IPS DF 6.9 (cell line): ENCODE data around the gene CCNB2.
"Not testable (repeated sequence)": the region's sequence is repeated elsewhere in the genome, so short reads cannot be mapped to it uniquely, and the experiment has no call there.

Experiments
- DNase-seq: peaks from one replicate; pipeline ENCODE4 v3.0.0-alpha.2; 2013; ENCODE audit warnings: low read depth, low spot score
- H3K27ac ChIP-seq: one replicate; pipeline ENCODE4 v1.5.1; 2013; ENCODE audit warnings: low read length, control low read depth
- H3K27me3 ChIP-seq: 2 replicates; pipeline ENCODE4 v1.6.1; 2013; ENCODE audit warnings: mild to moderate bottlenecking, low read length; ENCODE audit not compliant: control insufficient read depth, insufficient read depth
- H3K36me3 ChIP-seq: 2 replicates; pipeline ENCODE4 v1.6.1; 2013; ENCODE audit warnings: low read length; ENCODE audit not compliant: control insufficient read depth, insufficient read depth
- H3K4me1 ChIP-seq: 2 replicates; pipeline ENCODE4 v1.6.1; 2013; ENCODE audit warnings: low read length; ENCODE audit not compliant: control insufficient read depth, insufficient read depth
- H3K4me3 ChIP-seq: 2 replicates; pipeline ENCODE4 v1.5.1; 2013; ENCODE audit warnings: mild to moderate bottlenecking, low read length
- H3K9me3 ChIP-seq: 2 replicates; pipeline ENCODE4 v1.6.1; 2013; ENCODE audit warnings: low read length, inconsistent platforms; ENCODE audit not compliant: control insufficient read depth, insufficient read depth
- WGBS: extraction: QIAGEN DNeasy Blood & Tissue Kit; methylation state at CpG from one replicate; pipeline ENCODE4 v1.1.7; 2013; ENCODE audit warnings: mixed read lengths, missing lambda C conversion rate; ENCODE audit not compliant: insufficient read length, insufficient coverage; 5-methylcytosine and 5-hydroxymethylcytosine counted together

CCNB2 gene

DNA sequence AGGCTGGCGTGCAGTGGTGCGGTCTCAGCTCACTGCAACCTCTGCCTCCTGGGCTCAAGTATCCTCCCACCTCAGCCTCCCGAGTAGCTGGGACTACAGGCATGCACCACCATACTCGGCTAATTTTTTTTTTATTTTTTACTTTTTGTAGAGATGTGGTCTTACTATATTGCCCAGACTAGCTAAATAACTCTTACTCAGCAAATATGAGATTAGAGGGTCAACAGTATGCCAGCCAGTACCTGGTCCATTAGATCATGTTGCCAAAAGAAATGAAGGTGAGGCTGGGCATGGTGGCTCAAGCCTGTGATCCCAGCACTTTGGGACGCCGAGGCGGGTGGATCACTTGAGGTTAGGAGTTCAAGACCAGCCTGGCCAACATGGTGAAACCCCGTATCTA is 57.1 kb downstream of the CCNB2 start:
- not testable (repeated sequence) for H3K4me1 ChIP-seq, H3K27ac ChIP-seq, DNase-seq, H3K9me3 ChIP-seq, H3K4me3 ChIP-seq, H3K27me3 ChIP-seq
- WGBS = no CpG with 5 or more reads among the region's 8 CpGs
- H3K36me3 ChIP-seq = peaks cover 13% of the 10 kb centered on the region; the same call in 1 of the 2 replicates

DNA sequence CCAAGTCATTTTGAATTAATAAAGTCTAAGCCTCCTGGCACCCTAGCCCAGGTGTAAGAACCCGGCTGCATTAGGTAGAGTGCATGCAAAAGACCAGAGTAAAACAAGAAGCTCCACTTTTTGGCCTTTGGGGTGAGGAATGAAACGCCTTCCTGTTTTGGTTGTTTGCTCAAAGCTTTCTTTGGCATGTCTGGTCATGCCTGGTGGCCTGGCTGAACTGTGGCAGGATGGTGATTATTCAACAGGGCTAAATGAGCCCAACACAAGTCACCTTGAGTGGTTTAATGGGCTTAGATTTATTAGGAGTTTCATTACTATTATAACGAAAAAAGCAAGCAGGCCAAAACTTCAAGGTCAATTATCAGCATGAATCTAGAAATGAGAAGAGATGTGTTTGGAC is 60.8 kb downstream of the CCNB2 start:
- Histone ChIP-seq H3K4me3 (no peak overlapping the region), H3K4me1 (0 out of 2 replicates have a peak, but pooled peaks cover 1% of the 10 kb centered on the region), H3K36me3 (peaks cover 8% of the 10 kb centered on the region; the same call in 1 of the 2 replicates), H3K27me3 (no peaks in the 10 kb centered on the region), H3K9me3 (no peaks in the 10 kb centered on the region), H3K27ac (no peak overlapping the region)
- WGBS = no CpG with 5 or more reads among the region's 3 CpGs
- DNase-seq = no peak

- H3K9me3 ChIP-seq = no peaks in the 10 kb centered on the region
- H3K27ac ChIP-seq = no peak overlapping the region
- DNase-seq = no peak
- H3K27me3 ChIP-seq = no peaks in the 10 kb centered on the region
- H3K36me3 ChIP-seq = peaks cover 5% of the 10 kb centered on the region; the same call in 1 of the 2 replicates
- no CpG with 5 or more reads among the region's 4 CpGs for WGBS
- H3K4me3 ChIP-seq = no peak overlapping the region
- 0 out of 2 replicates have a peak, but pooled peaks cover 1% of the 10 kb centered on the region for H3K4me1 ChIP-seq
Measured at GRCh38 chr15:59166166-59166565, 61.2 kb downstream of the CCNB2 start.

DNA sequence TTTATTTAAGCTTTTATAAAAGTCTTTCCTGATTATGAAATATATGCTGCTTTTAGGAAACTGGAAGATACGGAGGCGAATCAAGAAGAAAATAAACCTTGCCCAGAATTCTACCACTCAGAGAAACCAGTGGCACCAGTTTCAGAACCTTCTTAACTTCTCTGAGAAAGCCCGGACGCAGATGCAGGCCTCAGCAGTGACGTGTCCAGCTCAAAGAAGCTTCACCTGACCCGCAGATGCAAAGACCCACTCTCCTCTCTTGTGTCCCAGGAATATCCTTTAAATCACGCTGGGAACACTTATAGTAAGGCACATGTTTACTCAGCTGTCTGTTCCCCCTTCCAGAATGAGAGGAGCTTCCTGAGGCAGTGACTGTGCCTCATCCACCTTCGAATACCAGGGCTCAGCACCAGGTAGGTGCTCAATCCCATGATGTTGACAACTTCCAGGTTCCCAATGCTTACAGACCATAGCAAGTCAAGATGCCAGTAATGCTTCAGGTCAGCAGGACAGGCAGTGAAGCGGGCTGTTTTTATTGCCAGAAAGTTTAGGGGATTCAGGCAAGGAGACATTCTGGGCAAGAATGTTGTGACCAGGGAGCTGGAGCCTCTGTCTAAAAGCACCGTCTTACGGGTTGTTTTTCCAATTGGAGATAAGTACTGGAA is 61.8 kb downstream of the CCNB2 start:
- Histone ChIP-seq H3K27me3 (no peaks in the 10 kb centered on the region), H3K4me3 (no peak overlapping the region), H3K27ac (no peak overlapping the region), H3K4me1 (no peaks in the 10 kb centered on the region), H3K36me3 (peaks cover 5% of the 10 kb centered on the region; the same call in 1 of the 2 replicates), H3K9me3 (no peaks in the 10 kb centered on the region)
- DNase-seq = no peak
- no CpG with 5 or more reads among the region's 11 CpGs for WGBS

- no peak overlapping the region for H3K4me3 ChIP-seq
- peaks cover 6% of the 10 kb centered on the region; the same call in 1 of the 2 replicates for H3K36me3 ChIP-seq
- H3K9me3 ChIP-seq = no peaks in the 10 kb centered on the region
- no peak for DNase-seq
- no CpG with 5 or more reads among the region's 7 CpGs for WGBS
- H3K4me1 ChIP-seq = no peaks in the 10 kb centered on the region
- H3K27ac ChIP-seq = no peak overlapping the region
- H3K27me3 ChIP-seq = no peaks in the 10 kb centered on the region
Measured at GRCh38 chr15:59168536-59168935, 63.6 kb downstream of the CCNB2 start.

DNA sequence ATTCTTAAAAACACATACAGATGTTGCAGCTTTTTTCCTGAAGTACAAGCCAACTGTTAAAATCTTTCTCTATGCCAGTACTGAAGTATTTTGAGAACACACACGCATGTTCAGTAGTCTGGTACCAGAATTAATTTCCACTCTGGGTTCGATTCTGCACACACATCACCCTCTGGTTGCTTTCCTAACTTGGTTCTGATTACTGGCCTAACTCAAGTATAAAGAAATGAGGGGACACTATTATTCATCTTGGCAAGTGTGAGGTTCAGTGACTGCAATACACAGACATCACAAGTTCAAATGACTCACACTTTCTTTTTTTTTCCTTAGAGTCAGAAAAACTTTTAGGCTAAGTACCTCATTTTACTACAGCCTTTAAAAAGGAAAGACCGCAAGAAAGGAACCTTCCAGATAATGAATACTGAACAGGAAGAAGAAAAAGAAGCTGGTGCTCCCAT is 64.3 kb downstream of the CCNB2 start:
- no peak for DNase-seq
- no CpG with 5 or more reads among the region's 3 CpGs for WGBS
- no peak overlapping the region for H3K4me3 ChIP-seq
- H3K27me3 ChIP-seq = no peaks in the 10 kb centered on the region
- no peaks in the 10 kb centered on the region for H3K4me1 ChIP-seq
- H3K36me3 ChIP-seq = peaks cover 6% of the 10 kb centered on the region; the same call in 1 of the 2 replicates
- H3K27ac ChIP-seq = no peak overlapping the region
- H3K9me3 ChIP-seq = no peaks in the 10 kb centered on the region

DNA sequence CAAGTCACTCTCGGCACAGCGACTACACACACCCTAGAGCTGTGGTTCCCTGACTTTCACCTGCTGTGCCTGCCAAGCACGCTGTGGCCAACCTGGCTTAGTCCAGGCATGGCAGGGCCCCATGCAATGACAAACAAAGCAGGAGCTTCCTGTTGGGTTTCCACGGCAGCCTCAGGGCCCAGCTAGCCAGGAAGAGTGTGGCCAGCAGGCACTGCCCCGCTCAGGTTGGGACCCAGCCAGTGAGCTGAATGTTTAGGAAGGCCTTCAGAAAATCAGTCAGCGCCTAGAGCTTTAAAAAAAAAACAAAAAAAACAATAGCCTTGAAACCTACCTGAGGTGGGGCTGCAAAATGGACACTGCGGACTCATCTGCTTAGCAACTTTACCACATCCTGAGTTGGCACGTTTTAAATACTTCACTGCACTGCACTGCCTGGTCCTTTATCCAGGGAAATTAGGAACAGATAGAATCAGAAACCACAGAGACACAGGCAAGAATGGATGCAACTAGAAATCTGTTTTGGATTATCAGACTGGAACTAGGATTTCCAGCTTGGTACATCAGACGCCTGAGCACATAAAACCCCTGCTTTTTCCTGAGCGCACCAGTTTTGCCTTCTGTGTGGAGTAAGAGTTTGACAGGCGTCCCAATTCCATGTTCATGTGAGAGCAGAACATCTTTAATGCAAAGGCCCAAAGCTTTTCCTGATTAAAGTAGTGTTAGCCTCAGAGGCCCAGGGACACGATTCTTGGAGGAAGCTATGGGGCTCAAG is 65.5 kb downstream of the CCNB2 start:
- H3K4me1 ChIP-seq = no peaks in the 10 kb centered on the region
- H3K27ac ChIP-seq = no peak overlapping the region
- DNase-seq = no peak
- no CpG with 5 or more reads among the region's 12 CpGs for WGBS
- H3K9me3 ChIP-seq = no peaks in the 10 kb centered on the region
- peaks cover 6% of the 10 kb centered on the region; the same call in 1 of the 2 replicates for H3K36me3 ChIP-seq
- H3K27me3 ChIP-seq = no peaks in the 10 kb centered on the region
- no peak overlapping the region for H3K4me3 ChIP-seq

GRCh38 chr15:59171067-59171397 is 66.1 kb downstream of the CCNB2 start:
- H3K27me3 ChIP-seq = no peaks in the 10 kb centered on the region
- no CpG with 5 or more reads among the region's 8 CpGs for WGBS
- H3K9me3 ChIP-seq = no peaks in the 10 kb centered on the region
- H3K4me3 ChIP-seq = no peak overlapping the region
- H3K4me1 ChIP-seq = no peaks in the 10 kb centered on the region
- peaks cover 6% of the 10 kb centered on the region; the same call in 1 of the 2 replicates for H3K36me3 ChIP-seq
- H3K27ac ChIP-seq = no peak overlapping the region
- no peak for DNase-seq

GRCh38 chr15:59172289-59172901 is 67.4 kb downstream of the CCNB2 start:
- H3K27ac ChIP-seq = no peak overlapping the region
- DNase-seq = no peak
- H3K4me3 ChIP-seq = no peak overlapping the region
- H3K9me3 ChIP-seq = no peaks in the 10 kb centered on the region
- H3K27me3 ChIP-seq = no peaks in the 10 kb centered on the region
- no peaks in the 10 kb centered on the region for H3K4me1 ChIP-seq
- WGBS = no CpG with 5 or more reads among the region's 7 CpGs
- peaks cover 6% of the 10 kb centered on the region; the same call in 1 of the 2 replicates for H3K36me3 ChIP-seq

DNA sequence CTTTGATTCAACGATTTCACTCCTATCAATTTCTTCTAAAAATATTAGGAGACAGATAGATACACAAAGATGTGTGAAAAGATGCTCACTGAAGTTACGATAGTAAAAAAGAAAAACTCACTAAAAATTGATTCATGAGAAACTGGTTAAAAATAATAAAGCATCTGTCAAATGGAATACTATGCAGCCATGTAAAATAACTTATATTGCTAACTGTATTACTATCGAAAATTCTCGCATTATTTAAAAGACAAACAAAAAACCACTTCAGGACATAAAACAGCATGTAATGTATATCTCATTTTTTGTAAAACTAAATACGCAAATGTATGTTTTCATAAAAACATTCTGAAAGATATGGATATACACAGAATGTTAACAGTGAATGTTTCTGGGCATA is 68.2 kb downstream of the CCNB2 start:
- H3K9me3 ChIP-seq = no peaks in the 10 kb centered on the region
- no peak overlapping the region for H3K4me3 ChIP-seq
- no peaks in the 10 kb centered on the region for H3K4me1 ChIP-seq
- 100% methylated on average over 2 of the region's 5 CpGs for WGBS
- H3K27ac ChIP-seq = no peak overlapping the region
- no peak for DNase-seq
- H3K36me3 ChIP-seq = peaks cover 10% of the 10 kb centered on the region; the same call in 1 of the 2 replicates
- no peaks in the 10 kb centered on the region for H3K27me3 ChIP-seq
